ENCODE measurements around the gene TMEM178B.

TMEM178B gene

DNA sequence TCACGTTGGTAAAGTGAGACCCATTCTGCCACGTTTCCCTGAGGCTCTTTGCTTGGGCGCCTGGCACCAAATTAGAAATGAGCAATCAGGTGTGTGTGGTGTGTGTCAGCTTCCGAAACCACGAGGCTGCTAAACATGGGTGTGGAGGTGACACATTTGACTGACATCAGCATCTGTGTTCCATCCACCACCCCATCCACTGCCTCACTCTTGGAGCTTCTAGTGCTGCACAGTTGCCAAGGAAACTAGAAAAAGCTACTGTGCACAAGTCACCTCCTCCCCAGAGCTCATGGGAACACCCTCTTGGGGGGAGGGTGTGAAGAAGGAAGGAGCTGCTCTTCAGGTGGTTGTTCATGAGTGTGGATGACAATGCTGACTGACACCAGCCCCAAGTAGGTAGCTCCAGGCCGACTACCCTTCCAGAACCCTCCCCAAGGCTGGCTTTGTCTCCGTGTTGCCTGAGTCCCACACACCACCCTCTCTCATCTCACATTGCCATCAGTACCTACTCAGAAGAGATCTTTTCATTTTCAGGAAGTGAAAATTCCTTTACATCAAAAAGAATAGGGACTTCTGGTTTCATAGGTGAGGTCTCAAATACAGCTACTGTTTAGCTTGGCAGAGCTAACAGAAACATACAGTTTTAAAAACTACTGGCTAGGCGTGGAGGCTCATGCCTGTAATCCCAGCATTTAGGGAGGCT is 152.2 kb downstream of the TMEM178B start:
- no peak for DNase-seq

DNA sequence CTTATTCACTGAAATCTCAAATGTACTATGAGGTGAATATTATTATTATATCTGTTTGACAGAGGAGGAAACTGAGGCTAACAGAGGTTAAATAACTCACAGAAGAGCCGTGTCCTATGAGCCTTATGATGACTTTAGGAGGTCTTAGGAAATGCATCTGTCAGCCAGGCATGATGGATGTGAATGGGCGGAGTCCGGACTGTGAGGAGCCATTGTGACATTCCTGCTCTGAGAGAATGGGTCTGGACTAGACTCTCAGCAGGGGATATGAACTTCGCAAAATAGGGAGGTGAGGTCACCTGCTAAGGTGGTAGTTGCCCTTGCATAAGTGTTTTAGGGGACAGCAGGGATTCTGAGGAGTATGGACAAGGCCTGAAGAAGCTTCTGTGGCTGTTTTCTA is 153.6 kb downstream of the TMEM178B start:
- DNase-seq, result no peak

DNA sequence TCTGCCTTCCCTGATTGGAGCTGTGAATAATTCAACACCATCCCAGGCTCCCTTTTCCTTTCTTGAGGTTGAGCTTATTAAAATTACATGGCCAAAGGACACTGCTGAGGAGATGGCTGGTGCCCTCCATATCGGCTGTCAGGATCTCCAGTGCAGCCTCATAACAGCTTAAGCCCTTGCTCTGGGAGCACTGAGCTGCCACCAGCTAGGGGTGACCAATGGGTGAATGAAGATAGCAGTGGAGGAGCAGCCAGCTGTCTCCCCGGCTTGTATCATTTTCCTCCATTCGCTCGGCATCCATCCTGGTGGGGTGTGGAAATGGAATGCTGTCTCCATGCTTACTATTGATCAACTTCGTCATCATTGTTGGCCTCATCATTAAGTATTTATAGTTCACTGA is 154.6 kb downstream of the TMEM178B start:
- DNase-seq, result no peak

DNA sequence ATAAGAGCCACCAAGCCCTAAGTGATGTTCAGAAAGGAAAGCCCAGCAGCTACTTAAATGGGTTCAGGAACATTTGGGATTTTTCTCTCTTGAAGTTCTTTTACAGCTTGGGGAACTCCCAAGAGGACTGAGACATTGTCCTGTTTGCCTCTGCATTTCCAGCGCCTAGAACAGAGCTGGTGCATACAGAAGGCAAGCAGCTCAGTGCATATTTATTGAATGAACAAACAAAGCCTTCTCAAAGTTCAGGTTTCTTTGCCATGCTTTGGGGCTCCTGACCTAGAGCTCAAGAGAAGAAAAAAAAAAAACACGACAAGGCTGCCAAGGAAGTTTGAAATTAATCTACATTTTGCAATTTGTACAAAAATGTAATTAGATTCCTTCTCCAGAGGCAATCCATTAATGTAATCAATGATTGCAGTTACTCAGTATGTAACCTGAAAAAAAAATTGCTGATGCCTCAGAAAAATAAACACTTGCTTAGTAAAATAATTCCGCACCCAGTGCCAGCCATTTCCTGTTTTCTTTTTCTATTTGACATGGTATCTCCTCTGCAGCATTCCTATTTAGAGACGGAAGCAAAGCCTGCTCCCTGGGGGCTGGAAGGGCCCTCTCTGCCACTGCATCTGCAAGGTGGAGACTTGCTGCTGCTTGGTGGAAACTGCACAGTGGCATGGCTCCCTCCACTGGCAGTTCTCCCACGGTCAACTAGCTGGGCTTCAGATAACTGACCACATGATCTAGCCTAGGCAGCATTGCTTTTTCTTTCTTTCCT is 157.3 kb downstream of the TMEM178B start:
- DNase-seq, result peak; percentile 17 to 30

DNA sequence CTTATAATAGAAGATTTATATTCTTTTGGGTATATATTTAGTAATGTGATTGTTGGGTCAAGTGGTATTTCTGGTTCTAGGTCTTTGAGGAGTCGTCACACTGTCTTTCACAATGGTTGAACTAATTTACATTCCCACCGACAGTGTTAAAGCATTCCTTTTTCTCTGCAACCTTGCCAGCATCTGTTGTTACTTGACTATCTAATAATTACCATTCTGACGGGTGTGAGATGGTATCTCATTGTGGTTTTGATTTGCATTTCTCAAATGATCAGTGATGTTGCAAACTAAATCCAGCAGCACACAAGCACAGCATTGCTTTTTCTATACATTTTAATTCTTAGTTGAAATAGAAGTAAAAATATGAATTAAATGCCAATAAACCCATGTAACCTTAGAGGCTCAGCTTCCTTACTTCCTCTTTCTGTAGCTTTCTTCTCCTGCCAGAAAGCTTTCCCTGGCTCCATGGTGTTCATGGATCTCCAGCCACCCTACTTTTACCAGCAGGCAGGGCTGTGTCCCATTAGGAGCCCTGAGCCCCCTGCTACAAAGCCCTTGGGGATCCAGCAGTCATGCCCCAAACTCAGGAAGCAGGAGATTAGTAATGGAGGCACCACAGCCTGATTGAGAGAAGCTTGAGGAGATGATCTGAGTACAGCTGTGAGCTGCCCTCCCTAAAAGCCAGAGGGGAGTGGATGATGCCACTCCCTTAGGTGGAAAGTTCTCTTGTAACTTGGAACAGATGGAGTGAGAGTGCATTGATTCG is 158.6 kb downstream of the TMEM178B start:
- no peak for DNase-seq

DNA sequence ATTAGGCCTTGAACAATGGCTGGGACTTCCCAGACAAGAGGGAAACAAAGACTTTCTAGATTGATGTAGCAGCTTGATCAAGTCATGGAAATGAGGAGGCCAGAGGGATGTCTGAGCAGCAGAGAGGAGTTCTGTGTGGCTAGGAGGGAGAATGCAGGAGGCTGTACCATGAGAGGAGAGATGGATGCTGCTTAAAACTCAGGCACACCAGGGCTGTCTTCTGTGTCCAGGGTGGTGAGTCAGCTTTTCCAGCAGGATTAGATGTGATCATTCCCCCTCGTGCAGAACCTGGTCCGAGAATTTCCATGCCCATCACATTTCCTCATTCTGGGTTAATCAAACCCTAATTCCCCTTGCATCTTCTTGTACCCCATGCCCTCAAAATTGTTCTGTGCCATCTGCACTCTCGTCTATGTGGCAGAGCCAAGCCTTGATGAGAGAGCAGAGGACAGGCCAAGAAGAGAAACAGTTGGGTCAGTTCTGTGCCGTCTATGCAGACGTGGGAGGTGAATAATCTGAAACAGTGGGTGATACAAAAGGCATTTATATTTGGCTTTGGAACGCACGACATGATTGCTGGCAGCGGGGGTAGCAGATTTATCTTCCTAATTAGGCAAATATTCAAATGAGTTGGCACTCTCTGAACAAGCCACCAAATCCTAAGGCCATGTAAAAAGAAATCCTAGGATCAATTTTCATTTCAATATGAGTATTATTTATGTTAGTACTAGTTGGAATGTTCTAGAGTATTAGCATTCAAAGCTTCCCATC is 160.7 kb downstream of the TMEM178B start:
- DNase-seq, result no peak

DNA sequence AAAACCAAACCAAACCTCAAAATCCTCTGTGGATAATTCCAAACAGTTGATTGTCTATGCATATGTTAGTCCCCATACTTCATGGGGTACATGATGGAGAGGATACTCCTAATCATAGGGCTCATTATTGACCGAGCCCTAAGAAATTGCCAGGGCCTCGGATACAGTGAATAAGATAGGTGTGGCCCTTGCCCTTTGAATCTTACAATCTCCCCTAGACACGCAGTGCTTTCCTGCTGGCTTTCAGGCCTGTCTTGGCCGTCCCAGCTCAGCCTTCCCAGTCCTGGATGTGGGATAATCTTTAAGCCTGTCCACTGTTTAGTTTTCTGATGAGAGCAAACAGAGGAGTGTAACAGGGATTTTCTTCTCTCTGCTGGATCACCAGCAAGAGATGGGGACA is 161.8 kb downstream of the TMEM178B start:
- DNase-seq, result no peak

DNA sequence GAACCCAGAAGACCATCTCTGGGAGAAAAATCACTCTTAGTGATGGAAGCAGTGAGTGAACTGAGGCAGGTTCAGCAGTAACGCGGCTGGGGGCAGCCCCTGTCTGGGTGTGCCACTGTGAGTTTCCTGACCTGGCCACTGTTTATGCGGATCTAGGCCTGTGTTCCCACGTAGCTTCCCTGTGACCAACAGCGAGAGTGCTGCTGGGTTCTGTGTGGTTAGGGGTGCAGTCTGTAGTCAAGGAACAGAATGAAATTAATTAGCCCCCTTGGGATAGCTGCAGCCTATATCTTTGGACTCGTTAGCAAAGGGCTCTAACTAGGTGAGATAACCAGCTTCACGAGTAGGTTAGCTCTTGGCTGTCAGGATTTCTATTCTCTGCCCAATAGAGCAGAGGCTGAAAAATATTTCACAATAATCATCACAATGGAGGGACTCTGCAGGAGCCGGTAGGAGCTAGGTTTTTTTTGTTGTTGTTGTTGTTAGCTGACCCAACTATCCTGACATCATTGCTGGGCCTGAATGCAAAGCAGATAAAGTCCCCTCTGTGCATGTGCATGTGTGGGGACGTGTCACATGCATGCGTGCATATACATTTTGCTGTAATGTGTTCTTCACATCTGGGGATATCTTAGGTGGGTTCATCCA is 164.9 kb downstream of the TMEM178B start:
- DNase-seq, result no peak

DNA sequence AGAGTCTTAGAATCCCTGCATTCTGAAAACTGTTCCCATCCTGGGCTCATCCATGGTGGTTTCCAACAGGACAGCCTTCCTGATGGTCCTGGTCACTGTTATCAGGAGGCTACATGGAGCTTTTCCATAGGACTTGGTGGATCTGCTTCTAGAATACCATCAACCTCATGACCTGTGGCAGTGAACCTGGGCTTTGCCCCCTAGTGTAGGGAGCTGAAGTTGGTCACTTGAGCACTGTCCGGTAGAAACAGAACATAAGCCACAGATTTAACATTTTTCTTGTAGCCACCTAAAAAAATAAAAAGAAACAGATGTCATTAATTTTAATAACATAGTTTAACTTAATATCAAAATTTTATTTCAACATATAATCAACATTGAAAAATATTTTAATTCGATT is 165.8 kb downstream of the TMEM178B start:
- no peak for DNase-seq

DNA sequence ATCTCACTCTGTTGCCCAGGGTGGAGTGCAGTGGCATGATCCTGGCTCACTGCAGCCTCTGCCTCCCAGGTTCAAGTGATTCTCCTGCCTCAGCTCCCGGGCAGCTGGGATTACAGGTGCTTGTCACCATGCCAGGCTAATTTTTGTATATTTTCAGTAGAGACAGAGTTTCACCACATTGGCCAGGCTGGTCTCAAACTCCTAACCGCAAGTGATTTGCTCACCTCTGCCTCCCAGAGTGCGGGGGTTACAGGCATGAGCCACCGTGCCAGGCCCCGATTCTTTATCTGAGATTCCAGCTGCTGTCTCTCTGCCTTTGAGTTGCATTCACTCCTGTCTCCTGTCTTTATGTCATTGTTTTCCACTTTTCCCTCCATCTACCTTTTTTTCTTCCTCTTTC is 168.7 kb downstream of the TMEM178B start:
- no peak for DNase-seq

DNA sequence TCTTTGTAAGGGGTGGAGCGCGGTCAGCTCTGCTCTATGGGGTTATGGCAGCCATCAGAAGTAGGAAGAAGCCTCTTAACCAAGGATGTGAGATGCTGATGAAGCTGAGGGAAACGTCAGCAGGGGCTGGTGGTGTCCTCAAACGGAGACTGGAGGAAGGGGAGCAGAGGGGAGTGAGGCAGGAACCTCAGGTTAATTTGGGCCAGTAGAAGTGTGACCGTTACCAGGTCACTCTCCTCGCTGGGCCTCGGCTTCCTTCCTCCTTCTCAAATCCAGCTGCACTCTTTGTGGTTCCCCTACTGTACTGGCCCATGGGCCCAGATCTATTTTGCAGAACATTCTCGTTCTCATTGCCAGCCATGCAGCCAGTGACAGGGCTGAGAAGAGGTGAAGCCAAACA is 169.5 kb downstream of the TMEM178B start:
- DNase-seq, result no peak

DNA sequence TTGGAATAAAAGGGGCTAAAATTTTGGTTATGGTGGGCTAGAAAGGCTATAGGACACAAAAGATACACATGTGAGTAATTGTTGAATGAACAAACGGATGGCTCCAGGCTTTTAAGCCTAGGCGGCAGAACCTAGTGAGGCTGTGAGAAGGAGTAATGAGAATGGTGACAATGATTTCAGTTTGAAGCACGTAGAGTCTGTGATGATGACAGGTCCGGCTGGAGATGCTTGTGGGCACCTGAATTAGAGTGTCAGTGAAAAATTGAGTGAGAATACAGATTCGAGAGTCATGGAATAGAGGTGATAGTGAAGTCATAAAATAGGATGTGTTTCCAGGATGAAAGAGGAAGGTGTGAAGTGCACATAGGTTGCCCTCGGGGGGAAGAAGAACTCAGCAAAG is 170.6 kb downstream of the TMEM178B start:
- DNase-seq, result no peak

DNA sequence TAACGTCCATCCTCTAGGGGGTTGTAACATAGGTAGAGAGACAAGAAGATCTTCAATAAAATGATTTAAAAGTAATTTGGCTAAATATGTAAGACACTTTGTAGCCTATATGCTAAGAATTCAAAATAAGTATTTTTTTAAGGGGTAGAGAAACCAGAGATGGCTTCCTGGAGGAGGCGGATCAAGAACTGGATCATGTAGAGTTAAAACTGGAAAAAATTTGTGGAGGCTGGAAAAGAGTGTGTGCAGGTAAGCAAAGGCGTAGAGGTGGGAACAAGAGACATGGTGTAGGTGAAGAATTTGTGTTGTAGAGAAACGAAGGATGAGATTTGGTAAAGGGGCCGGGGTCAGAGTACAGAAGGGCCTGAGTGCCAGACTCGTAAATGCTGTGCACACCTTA is 172.6 kb downstream of the TMEM178B start:
- DNase-seq, result no peak

DNA sequence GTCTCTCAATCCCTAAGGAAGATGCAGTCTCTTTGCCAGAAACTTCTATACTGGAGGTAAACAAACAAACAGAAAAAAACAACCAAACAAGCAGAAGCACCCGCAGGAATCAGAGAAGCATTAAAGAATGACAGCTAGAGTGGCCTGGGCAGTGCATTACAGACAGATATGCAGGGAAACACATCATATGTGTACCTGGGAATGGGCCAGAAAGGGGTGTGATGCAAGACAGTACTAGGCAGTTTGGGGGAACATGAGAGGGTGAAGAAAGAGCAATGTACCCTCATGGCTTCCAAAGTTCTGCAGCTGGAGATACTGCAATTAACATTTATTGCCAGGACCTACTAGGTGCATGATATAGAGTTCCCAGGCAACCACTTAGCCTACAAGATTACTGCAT is 177.3 kb downstream of the TMEM178B start:
- no peak for DNase-seq

DNA sequence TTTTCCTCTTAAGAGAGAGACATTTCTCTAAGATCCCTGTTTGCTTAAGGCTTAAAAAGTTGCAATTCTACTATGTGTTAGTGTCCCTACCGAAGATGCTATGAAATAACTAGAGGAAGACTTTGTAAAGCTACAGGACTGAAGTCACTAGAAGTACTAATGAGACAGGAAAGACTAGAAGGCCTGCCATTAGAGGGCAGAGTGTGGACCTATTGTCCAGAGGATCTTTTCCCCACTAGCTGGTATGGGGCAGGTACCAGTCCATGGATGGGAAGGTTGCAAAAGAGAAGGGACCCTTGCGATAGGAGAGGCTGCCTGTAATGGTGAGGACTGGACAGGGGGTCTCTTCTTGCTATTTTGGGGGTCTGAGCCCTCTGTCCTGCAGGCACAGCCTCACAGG is 178.1 kb downstream of the TMEM178B start:
- DNase-seq, result no peak

DNA sequence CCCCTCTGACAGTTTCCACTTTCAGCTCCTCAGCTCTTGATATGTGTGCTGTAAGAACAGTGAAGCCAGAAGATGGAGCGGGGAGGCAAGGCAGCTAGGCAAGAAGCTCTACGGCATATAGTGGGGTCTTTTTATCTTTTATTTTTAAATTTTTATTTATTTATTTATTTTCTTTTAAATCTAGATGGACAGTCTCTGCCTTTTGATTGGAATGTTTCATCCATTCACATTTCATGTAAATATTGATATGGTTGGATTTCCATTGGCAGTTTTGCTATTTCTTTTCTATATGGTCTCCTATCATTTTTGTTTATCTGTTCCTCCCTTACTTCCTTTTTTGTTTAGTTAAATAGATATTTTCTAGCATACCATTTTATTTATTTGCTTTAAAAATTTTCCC is 183.7 kb downstream of the TMEM178B start:
- no peak for DNase-seq

DNA sequence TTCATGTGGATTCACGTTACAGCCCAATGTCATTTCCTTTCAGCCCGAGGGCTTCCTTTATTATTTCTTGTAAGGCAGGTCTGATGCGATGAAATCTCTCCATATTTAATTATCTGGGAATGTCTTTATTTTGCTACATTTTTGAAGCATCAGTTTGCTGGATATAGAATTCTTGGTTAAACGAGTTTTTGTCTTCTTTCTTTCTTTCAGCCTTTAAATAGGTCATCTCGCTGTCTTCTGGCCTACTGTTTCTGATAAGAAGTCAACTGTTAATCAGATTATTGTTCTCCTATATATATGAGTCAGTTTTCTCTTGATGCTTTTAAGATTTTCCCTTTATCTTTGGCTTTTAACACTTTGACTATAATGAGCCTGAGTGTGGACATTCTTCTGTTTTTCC is 184.7 kb downstream of the TMEM178B start:
- no peak for DNase-seq

DNA sequence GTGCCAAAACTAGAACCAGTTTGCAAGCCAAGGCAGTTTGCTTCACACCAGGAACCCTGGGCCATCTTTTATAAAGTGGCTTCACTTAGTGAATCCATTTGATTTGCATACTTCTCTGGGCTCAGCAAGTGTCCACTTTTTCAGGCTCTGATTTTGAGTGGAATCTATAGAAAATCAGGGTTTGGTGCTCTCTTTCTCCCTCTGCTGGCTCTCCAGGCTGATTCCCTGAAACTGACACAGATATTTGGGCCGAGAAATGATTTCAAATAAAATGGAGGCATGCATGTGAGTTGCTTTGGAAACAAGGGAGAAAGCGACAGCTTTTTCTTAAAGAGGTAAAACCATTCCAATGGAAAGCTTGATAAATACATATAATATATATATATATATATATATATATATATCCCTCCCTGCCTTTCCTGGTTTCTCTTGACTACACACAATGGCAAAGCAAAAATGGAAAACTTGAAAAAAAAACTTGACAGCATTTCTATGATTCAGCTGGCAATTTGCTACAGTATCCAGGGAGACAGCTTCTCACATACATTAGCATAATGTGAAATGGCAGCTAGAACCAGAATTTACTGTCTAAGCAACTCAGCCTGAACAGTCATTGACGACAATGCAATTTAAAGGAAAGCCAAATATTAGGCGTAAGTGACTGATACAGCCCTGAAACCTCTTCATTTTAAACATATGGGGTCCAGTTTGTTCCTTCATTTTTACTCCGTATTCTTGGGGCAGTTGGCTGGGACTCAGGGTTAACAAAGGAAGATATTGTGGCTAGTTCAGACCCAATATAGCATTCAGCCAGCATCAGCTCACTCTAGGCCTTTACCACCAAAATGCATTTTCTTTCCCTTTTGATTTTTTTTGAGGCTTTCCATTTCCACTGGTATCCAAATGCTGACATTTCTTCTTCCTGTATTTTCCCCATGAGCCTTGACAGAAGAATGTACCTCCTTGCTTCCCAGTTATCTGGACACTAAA is 188.5 kb downstream of the TMEM178B start:
- DNase-seq, result peak in 1 of 2 experiments; percentile 7

DNA sequence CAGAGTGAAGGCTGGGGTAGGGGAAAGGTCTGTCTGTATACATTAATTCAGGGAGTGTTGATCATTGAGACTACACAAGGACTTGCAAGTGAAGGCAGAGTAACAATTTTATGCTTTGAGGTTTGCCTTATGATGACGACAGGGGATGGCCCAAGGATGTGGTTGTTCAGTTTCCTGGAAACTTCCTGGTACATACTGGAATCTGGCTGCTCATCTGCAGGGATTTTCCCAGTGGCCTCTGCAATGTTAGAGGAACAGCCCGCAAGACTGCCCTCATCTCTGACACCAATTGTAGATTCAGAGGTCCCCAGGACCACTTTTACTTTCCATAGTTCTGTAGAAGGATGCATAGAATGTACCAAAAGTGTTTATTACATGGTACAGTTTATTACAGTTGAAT is 189.6 kb downstream of the TMEM178B start:
- no peak for DNase-seq

DNA sequence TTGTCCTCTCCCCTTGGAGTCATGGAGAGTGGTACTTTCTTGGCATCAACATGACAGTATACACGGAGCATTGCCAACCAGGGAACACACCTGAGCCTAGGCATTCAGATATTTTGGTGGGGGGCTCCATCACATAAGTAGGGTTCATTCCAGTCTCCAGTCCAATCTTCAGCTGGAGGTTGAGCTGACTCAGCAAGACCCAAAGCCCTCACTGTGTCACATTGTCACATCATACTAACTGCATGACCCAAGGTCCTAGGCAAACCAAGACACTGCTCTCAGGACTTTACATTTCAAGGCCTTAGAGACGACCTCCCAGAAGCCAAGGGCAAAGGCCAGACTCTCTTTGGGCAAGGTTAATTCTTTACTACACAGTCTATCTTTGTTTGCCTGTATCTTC is 190.1 kb downstream of the TMEM178B start:
- DNase-seq, result no peak

DNA sequence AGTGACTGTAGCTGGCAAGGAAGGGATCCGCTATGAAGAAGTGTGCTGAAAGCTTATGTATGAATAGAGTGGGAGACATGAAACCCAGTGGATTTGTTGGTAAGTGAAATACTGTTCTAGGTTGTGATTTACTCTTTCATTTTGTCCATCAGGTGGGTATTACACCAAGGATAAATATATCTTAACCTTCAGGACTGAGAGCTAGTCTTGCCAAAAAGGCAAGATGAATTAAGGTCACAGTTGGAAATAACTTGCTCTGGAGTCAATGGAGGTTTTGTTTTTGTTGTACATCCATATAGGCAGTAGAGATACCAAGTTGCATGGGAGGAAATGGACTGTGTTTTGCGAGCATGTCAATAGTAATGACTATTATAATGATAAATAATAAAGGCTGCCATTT is 190.6 kb downstream of the TMEM178B start:
- DNase-seq, result no peak
